B cell (primary cell): ENCODE results near the gene PLCB4. TPM values are rescaled to one million over a fixed set of nuclear protein-coding genes. Genes with fewer than 3 reads are reported as not detected.

Experiments used
- ATAC-seq: fragments of 200-7000 bp; cut with Tn5 transposase; one replicate; pipeline ENCODE4 v1.10.0; 2021; ENCODE audit warnings: low read depth, mild to moderate bottlenecking, moderate number of reproducible peaks, moderate library complexity
- CTCF ChIA-PET: fragments of 350-600 bp; sonication (Branson Sonifier 250); formaldehyde crosslinking; loops from one replicate; lab custom pipeline; 2021; ENCODE audit warnings: antibody characterized with exemption, inconsistent platforms; lab: Charles Lee
- POLR2A ChIA-PET: fragments of 350-600 bp; sonication (Branson Sonifier 250); formaldehyde crosslinking; loops from one replicate; lab custom pipeline; 2021; ENCODE audit warnings: antibody characterized with exemption; lab: Charles Lee
- DNase-seq: peaks from one replicate; pipeline ENCODE4 v3.0.0; 2013
- H2AFZ ChIP-seq: 2 replicates; pipeline ENCODE4 v1.6.1; 2012; ENCODE audit warnings: mild to moderate bottlenecking, low read depth, low read length; ENCODE audit not compliant: insufficient read depth, poor library complexity, severe bottlenecking
- H3K27ac ChIP-seq, 2 donors: 1 replicate in 1 of 2; 2 replicates in 1 of 2; pipeline ENCODE4 v1.5.1; 2012 to 2013; ENCODE audit warnings: low read length in 2 of 2, mild to moderate bottlenecking in 2 of 2, moderate library complexity in 1 of 2
- H3K27me3 ChIP-seq, 4 experiments: fragments of 200-600 bp in 1 of 4; sonication (generic) in 1 of 4; replicated peaks in 1 of 4; 1 replicate in 2 of 4; 2 replicates in 2 of 4; pipeline versions ENCODE4 v1.6.1 to v1.7.0; 2013 to 2016; ENCODE audit warnings: low read length in 3 of 4, mild to moderate bottlenecking in 2 of 4, mixed read lengths in 1 of 4, moderate library complexity in 1 of 4; ENCODE audit not compliant: insufficient read depth in 4 of 4, control insufficient read depth in 3 of 4; ENCODE audit errors: control extremely low read depth in 1 of 4
- H3K36me3 ChIP-seq, 2 experiments: replicated peaks in 1 of 2; 1 replicate in 1 of 2; 2 replicates in 1 of 2; pipeline versions ENCODE4 v1.6.1 to v1.7.1; 2013; ENCODE audit warnings: low read length in 1 of 2; ENCODE audit not compliant: insufficient read depth in 2 of 2, control insufficient read depth in 1 of 2; ENCODE audit errors: control extremely low read depth in 1 of 2, extremely low read depth in 1 of 2
- H3K4me1 ChIP-seq, 2 donors: fragments of 200-600 bp in 1 of 2; sonication (generic) in 1 of 2; 1 replicate in 1 of 2; 2 replicates in 1 of 2; pipeline versions ENCODE4 v1.5.1 to v1.6.1; 2013 to 2017; ENCODE audit warnings: low read length in 2 of 2; ENCODE audit not compliant: control insufficient read depth in 2 of 2, insufficient read depth in 2 of 2
- H3K4me2 ChIP-seq: replicated peaks from 2 replicates; pipeline ENCODE3; 2012; ENCODE audit warnings: mild to moderate bottlenecking, low read depth, low read length; ENCODE audit not compliant: poor library complexity, severe bottlenecking
- H3K4me3 ChIP-seq, 5 experiments: fragments of 200-600 bp in 1 of 5; sonication (generic) in 1 of 5; 1 replicate in 3 of 5; 2 replicates in 2 of 5; pipeline versions ENCODE4 v1.5.1 to v1.7.0; 2011 to 2016; ENCODE audit warnings: low read length in 4 of 5, mild to moderate bottlenecking in 4 of 5, low read depth in 2 of 5, control low read depth in 1 of 5, moderate library complexity in 1 of 5; ENCODE audit not compliant: insufficient read depth in 1 of 5; ENCODE audit errors: control extremely low read depth in 1 of 5, extremely low read depth in 1 of 5
- H3K79me2 ChIP-seq: fragments of 200-600 bp; sonication (generic); one replicate; pipeline ENCODE4 v1.6.0; 2016; ENCODE audit warnings: low read length; ENCODE audit not compliant: control insufficient read depth, insufficient read depth
- H3K9ac ChIP-seq: fragments of 200-600 bp; sonication (generic); 2 replicates; pipeline ENCODE4 v1.6.1; 2017; ENCODE audit warnings: mild to moderate bottlenecking, low read length, moderate library complexity
- H3K9me3 ChIP-seq, 3 donors: one replicate each; pipeline versions ENCODE4 v1.6.1 to v1.7.1; 2013; ENCODE audit warnings: low read length in 2 of 3; ENCODE audit not compliant: control insufficient read depth in 2 of 3, insufficient read depth in 1 of 3; ENCODE audit errors: control extremely low read depth in 1 of 3
- H4K20me1 ChIP-seq: 2 replicates; pipeline ENCODE4 v1.6.0; 2012; ENCODE audit warnings: mild to moderate bottlenecking, low read length; ENCODE audit not compliant: insufficient read depth, control insufficient read depth, poor library complexity, severe bottlenecking
- H3K27ac Mint-ChIP-seq: one replicate; pipeline ENCODE4 v1.8.0; 2021; ENCODE audit warnings: mixed read lengths
- H3K27me3 Mint-ChIP-seq: one replicate; pipeline ENCODE4 v1.8.0; 2021; ENCODE audit warnings: mixed read lengths
- H3K4me1 Mint-ChIP-seq: one replicate; pipeline ENCODE4 v1.8.0; 2021; ENCODE audit warnings: mixed read lengths
- H3K4me3 Mint-ChIP-seq: one replicate; pipeline ENCODE4 v1.8.0; 2021; ENCODE audit warnings: mixed read lengths
- H3K9me3 Mint-ChIP-seq: one replicate; pipeline ENCODE4 v1.8.0; 2022; ENCODE audit warnings: mixed read lengths; ENCODE audit not compliant: insufficient read depth
- CTCF ChIP-seq: fragments of 200-600 bp; IDR thresholded peaks from one replicate; pipeline ENCODE4 v1.8.0; 2022; ENCODE audit warnings: antibody characterized with exemption, mild to moderate bottlenecking
- EZH2 ChIP-seq: IDR thresholded peaks from 2 replicates; pipeline ENCODE4 v1.6.1; 2012; ENCODE audit warnings: borderline replicate concordance, low read depth, mild to moderate bottlenecking, moderate library complexity, low read length; ENCODE audit not compliant: insufficient read depth, poor library complexity, severe bottlenecking
- WGBS: methylation state at CpG from one replicate; pipeline ENCODE4 v1.1.5; 2013; ENCODE audit warnings: missing lambda C conversion rate; ENCODE audit not compliant: insufficient coverage; 5-methylcytosine and 5-hydroxymethylcytosine counted together
- intact Hi-C: fragments of 100-400 bp; cut with micrococcal nuclease; formaldehyde crosslinking; loops from one replicate; pipeline ENCODE4 v1.10.0; 2022
- polyA plus RNA-seq: library from polyadenylated mRNA; depleted of rRNA; stranded (reverse); fragments of >200 nt; gene quantifications from 2 replicates; pipeline ENCODE4 v1.2.3, GENCODE V29; 2012
- total RNA-seq, 2 donors: library from RNA; stranded (reverse); fragments of 120-200 nt in 1 of 2; gene quantifications; 1 replicate in 1 of 2; 2 replicates in 1 of 2; pipeline versions ENCODE4 v1.2.3 to v1.2.4, GENCODE V29; 2013 to 2022

PLCB4 gene
- total and polyA plus RNA-seq, 2 donors (not counting 1 experiment from before 2014, with no cell fraction given), result not detected

- Mint-ChIP-seq H3K27me3 (no peaks in the 10 kb centered on the region), H3K9me3 (peaks cover 2% of the 10 kb centered on the region), H3K27ac (no peak overlapping the region), H3K4me1 (no peaks in the 10 kb centered on the region), H3K4me3 (no peak overlapping the region)
- Histone ChIP-seq H3K27me3 (no peaks in the 10 kb centered on the region), H3K27ac (no peak overlapping the region), H3K4me3 (no peak overlapping the region), H3K79me2 (no peaks in the 10 kb centered on the region), H4K20me1 (no peaks in the 10 kb centered on the region), H3K9me3 (no peaks in the 10 kb centered on the region), H2AFZ (no peak overlapping the region), H3K4me1 (no peaks in the 10 kb centered on the region), H3K4me2 (no peak overlapping the region), H3K9ac (no peak overlapping the region), H3K36me3 (no peaks in the 10 kb centered on the region)
- DNase-seq, result no peak
- intact Hi-C loops, result no loop called here
- CTCF ChIA-PET, result no interaction called here
- ATAC-seq, result no peak
- POLR2A ChIA-PET, result no interaction called here
- WGBS, result 97% methylated on average over 4 of the region's 5 CpGs
- no peak for TF ChIP-seq EZH2
- TF ChIP-seq CTCF, result no peak
These were observed 136.1 kb downstream of the PLCB4 start for GRCh38 chr20:9204979-9205378.

GRCh38 chr20:9206486-9206885, 137.6 kb downstream of the PLCB4 start:
- TF ChIP-seq CTCF (no peak), EZH2 (no peak)
- Histone ChIP-seq H4K20me1 (no peaks in the 10 kb centered on the region), H3K4me3 (no peak overlapping the region), H3K4me2 (no peak overlapping the region), H3K79me2 (no peaks in the 10 kb centered on the region), H3K4me1 (no peaks in the 10 kb centered on the region), H3K9me3 (no peaks in the 10 kb centered on the region), H2AFZ (no peak overlapping the region), H3K36me3 (no peaks in the 10 kb centered on the region), H3K27ac (no peak overlapping the region), H3K9ac (no peak overlapping the region), H3K27me3 (no peaks in the 10 kb centered on the region)
- intact Hi-C loops, result no loop called here
- H3K4me1 Mint-ChIP-seq, result no peaks in the 10 kb centered on the region
- H3K27ac Mint-ChIP-seq, result no peak overlapping the region
- H3K27me3 Mint-ChIP-seq, result no peaks in the 10 kb centered on the region
- no peak overlapping the region for H3K4me3 Mint-ChIP-seq
- peaks cover 2% of the 10 kb centered on the region for H3K9me3 Mint-ChIP-seq
- POLR2A ChIA-PET, result no interaction called here
- DNase-seq (no peak), ATAC-seq (no peak)
- CTCF ChIA-PET, result no interaction called here
